Measurements from ENCODE around the gene EFNA2. TPM values are rescaled to one million over a fixed set of nuclear protein-coding genes. Genes with fewer than 3 reads are reported as not detected.
A peak's percentile ranks its signal among the peaks of the same experiment; 100 is the strongest.

EFNA2 gene
- total RNA-seq, 1 experiment from 2014 or later: not detected

DNA sequence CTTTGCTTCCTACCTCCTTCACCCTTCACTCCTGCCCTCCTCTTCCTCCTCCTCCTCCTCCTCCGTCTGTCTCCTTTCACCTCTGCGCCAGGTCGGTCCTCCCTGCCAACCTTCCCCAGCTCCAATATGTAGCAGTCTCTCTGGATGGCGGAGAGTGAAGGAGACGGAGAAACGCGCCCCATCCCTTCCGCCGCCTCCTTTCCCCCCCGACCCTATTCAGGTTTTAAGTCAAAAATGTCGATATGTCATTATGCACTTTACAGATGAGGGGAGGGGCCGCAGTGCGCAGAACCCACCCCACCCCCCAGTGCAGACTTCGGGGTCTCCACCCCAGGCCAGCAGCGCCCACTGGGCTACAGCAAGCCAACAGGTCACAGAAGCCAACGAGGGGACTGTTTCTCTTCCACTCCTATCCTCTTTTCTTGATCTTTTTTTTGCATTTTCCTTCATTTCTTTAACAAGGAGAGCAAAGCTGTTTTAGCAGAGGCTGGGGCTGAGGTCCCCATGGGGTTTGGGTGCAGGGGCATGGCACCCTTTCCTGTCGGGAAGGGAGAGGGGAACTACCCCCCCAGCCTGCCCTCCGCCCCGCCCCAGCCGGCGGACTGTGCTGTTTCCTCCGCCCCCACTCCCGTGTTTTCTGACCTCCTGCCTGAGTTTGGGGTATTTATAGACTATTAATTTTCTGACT is 28.1 kb upstream of the EFNA2 start:
- Histone ChIP-seq H3K79me2 (ENCODE audit: low read length) (peaks cover 9% of the 10 kb centered on the region; the same call in 1 of the 2 replicates), H3K4me1 (ENCODE audit: low read length) (peaks cover 90% of the 10 kb centered on the region), H3K9me2 (replicated peaks; ENCODE audit: insufficient read depth, low read length) (no peaks in the 10 kb centered on the region), H3K9me3 (ENCODE audit: low read length) (no peaks in the 10 kb centered on the region), H3K4me3 (ENCODE audit: low read length) (peak overlapping the region; percentile 68), H2AFZ (ENCODE audit: low read length) (no peak overlapping the region), H3K27ac (ENCODE audit: low read length) (peak overlapping the region; percentile 92), H3K9ac (ENCODE audit: low read length) (peak overlapping the region; percentile 81), H3K36me3 (ENCODE audit: insufficient read depth, low read length) (peaks cover 23% of the 10 kb centered on the region), H3K27me3 (ENCODE audit: low read length) (no peaks in the 10 kb centered on the region), H4K20me1 (ENCODE audit: insufficient read depth, low read depth, low read length) (peaks cover 25% of the 10 kb centered on the region), H3K4me2 (ENCODE audit: low read depth, low read length, poor library complexity, severe bottlenecking) (peak overlapping the region; percentile 94)
- peak; percentile 58 for DNase-seq

GRCh38 chr19:1258163-1258492 is 27.5 kb upstream of the EFNA2 start:
- Histone ChIP-seq H3K79me2 (ENCODE audit: low read length) (peaks cover 8% of the 10 kb centered on the region; the same call in 1 of the 2 replicates), H4K20me1 (ENCODE audit: insufficient read depth, low read depth, low read length) (peaks cover 25% of the 10 kb centered on the region), H3K9me3 (ENCODE audit: low read length) (no peaks in the 10 kb centered on the region), H3K9me2 (replicated peaks; ENCODE audit: insufficient read depth, low read length) (no peaks in the 10 kb centered on the region), H3K27me3 (ENCODE audit: low read length) (no peaks in the 10 kb centered on the region), H3K27ac (ENCODE audit: low read length) (peak overlapping the region; percentile 92), H3K4me3 (ENCODE audit: low read length) (peak overlapping the region; percentile 68; the same call in 1 of the 2 replicates), H3K36me3 (ENCODE audit: insufficient read depth, low read length) (peaks cover 23% of the 10 kb centered on the region), H3K4me1 (ENCODE audit: low read length) (peaks cover 90% of the 10 kb centered on the region), H2AFZ (ENCODE audit: low read length) (no peak overlapping the region), H3K9ac (ENCODE audit: low read length) (peak overlapping the region; percentile 81), H3K4me2 (ENCODE audit: low read depth, low read length, poor library complexity, severe bottlenecking) (peak overlapping the region; percentile 94)
- no peak for DNase-seq

GRCh38 chr19:1258707-1259205 is 26.9 kb upstream of the EFNA2 start:
- H3K9me3 ChIP-seq (ENCODE audit: low read length): no peaks in the 10 kb centered on the region
- DNase-seq: peak; percentile 73
- H3K4me3 ChIP-seq (ENCODE audit: low read length): peak overlapping the region; percentile 68
- H3K27me3 ChIP-seq (ENCODE audit: low read length): no peaks in the 10 kb centered on the region
- H3K9me2 ChIP-seq (replicated peaks; ENCODE audit: insufficient read depth, low read length): no peaks in the 10 kb centered on the region
- peaks cover 18% of the 10 kb centered on the region for H4K20me1 ChIP-seq (ENCODE audit: insufficient read depth, low read depth, low read length)
- no peak overlapping the region for H2AFZ ChIP-seq (ENCODE audit: low read length)
- H3K79me2 ChIP-seq (ENCODE audit: low read length): peaks cover 2% of the 10 kb centered on the region; the same call in 1 of the 2 replicates
- H3K36me3 ChIP-seq (ENCODE audit: insufficient read depth, low read length): peaks cover 16% of the 10 kb centered on the region
- peak overlapping the region; percentile 94 for H3K4me2 ChIP-seq (ENCODE audit: low read depth, low read length, poor library complexity, severe bottlenecking)
- H3K9ac ChIP-seq (ENCODE audit: low read length): peak overlapping the region; percentile 81
- peak overlapping the region; percentile 92 for H3K27ac ChIP-seq (ENCODE audit: low read length)
- H3K4me1 ChIP-seq (ENCODE audit: low read length): peaks cover 88% of the 10 kb centered on the region

DNA sequence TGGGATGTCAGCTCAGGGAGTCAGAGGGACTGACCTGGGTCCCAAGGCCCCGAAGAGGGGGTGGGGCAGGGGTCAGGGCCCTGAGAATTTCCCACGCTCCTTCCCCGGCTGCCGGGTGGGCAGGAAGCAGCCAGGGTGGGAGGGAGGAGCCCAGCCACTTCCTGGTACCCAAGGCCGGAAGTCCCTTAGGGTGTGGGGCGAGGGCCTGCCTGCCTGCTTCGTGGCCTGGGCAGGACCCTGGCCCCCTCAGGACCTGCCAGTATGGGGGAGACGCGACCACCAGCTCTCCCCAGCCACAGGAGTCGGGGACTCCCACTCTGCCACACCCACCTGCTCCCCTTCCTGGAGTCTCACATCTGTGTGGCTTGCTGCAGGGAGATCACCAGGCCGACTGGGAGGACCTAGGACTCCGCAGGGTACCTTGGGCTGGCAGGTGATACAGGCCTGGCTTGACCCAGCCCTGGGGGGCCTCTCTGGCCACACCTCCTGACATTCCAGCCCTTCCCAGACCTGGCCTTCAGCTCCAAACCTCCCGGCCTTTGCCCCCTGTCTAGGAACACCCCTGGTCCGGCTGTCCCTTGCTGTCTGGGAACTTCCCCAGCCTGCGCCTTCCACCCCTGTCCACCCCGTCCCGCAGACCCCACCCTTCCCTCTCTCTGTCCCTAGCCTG is 26.3 kb upstream of the EFNA2 start:
- Histone ChIP-seq H3K27me3 (ENCODE audit: low read length) (no peaks in the 10 kb centered on the region), H3K27ac (ENCODE audit: low read length) (peak overlapping the region; percentile 92), H3K4me2 (ENCODE audit: low read depth, low read length, poor library complexity, severe bottlenecking) (peak overlapping the region; percentile 94), H3K4me3 (ENCODE audit: low read length) (peak overlapping the region; percentile 68), H4K20me1 (ENCODE audit: insufficient read depth, low read depth, low read length) (peaks cover 14% of the 10 kb centered on the region), H3K36me3 (ENCODE audit: insufficient read depth, low read length) (peaks cover 12% of the 10 kb centered on the region), H3K79me2 (ENCODE audit: low read length) (no peaks in the 10 kb centered on the region), H2AFZ (ENCODE audit: low read length) (no peak overlapping the region), H3K9me3 (ENCODE audit: low read length) (no peaks in the 10 kb centered on the region), H3K9ac (ENCODE audit: low read length) (peak overlapping the region; percentile 81), H3K4me1 (ENCODE audit: low read length) (peaks cover 84% of the 10 kb centered on the region), H3K9me2 (replicated peaks; ENCODE audit: insufficient read depth, low read length) (no peaks in the 10 kb centered on the region)
- DNase-seq: peak; percentile 88

DNA sequence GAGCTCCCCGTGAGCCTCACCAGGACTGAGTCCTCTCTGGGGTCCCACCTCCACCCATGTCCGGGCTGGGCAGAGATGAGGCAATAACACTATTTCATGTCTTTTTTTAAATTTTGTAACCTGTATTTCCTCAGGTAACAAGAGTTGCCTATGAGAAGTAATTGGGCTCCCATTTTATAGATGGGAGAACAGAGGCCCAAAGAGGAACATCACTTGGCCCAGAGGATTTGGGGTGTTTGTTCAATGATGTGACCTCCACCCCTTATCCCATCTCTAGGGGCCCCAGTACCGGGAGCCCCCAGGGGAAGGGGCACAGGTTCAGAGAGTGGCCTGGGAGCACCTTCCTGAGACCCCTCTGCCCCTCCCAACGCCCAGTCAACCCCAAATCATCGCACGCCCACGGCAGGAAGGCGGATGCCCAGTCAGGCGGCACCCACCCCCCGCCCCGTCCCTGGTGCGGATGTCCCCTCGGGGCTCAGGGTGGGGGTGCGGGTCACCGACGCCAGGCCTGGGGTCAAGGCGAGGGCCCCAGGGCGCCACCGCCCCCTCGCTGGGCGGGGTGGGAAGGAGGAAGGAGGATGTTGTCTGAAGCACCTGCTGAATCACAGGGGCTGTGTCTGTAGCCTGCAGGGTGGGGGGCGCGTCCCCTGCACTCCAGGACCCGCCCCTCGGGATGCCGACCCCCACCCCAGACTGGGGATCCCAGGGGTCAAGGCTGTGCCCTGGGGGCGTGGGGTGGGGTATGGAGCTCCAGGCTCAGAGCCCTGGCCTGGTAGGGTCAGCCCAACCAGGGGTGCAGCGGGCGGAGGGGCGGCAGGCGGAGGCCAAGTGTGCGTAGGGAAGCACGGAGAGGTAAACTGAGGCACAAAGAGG is 25.6 kb upstream of the EFNA2 start:
- peak overlapping the region; percentile 94 for H3K4me2 ChIP-seq (ENCODE audit: low read depth, low read length, poor library complexity, severe bottlenecking)
- H3K9me2 ChIP-seq (replicated peaks; ENCODE audit: insufficient read depth, low read length): no peaks in the 10 kb centered on the region
- H3K27ac ChIP-seq (ENCODE audit: low read length): peak overlapping the region; percentile 92
- peak; percentile 77 for DNase-seq
- no peaks in the 10 kb centered on the region for H3K9me3 ChIP-seq (ENCODE audit: low read length)
- H3K9ac ChIP-seq (ENCODE audit: low read length): peak overlapping the region; percentile 81
- H3K4me3 ChIP-seq (ENCODE audit: low read length): peak overlapping the region; percentile 68
- no peaks in the 10 kb centered on the region for H3K27me3 ChIP-seq (ENCODE audit: low read length)
- H3K36me3 ChIP-seq (ENCODE audit: insufficient read depth, low read length): peaks cover 5% of the 10 kb centered on the region; the same call in 1 of the 2 replicates
- H3K4me1 ChIP-seq (ENCODE audit: low read length): peaks cover 84% of the 10 kb centered on the region
- H3K79me2 ChIP-seq (ENCODE audit: low read length): no peaks in the 10 kb centered on the region
- H2AFZ ChIP-seq (ENCODE audit: low read length): no peak overlapping the region
- H4K20me1 ChIP-seq (ENCODE audit: insufficient read depth, low read depth, low read length): peaks cover 7% of the 10 kb centered on the region; the same call in 1 of the 2 replicates

DNA sequence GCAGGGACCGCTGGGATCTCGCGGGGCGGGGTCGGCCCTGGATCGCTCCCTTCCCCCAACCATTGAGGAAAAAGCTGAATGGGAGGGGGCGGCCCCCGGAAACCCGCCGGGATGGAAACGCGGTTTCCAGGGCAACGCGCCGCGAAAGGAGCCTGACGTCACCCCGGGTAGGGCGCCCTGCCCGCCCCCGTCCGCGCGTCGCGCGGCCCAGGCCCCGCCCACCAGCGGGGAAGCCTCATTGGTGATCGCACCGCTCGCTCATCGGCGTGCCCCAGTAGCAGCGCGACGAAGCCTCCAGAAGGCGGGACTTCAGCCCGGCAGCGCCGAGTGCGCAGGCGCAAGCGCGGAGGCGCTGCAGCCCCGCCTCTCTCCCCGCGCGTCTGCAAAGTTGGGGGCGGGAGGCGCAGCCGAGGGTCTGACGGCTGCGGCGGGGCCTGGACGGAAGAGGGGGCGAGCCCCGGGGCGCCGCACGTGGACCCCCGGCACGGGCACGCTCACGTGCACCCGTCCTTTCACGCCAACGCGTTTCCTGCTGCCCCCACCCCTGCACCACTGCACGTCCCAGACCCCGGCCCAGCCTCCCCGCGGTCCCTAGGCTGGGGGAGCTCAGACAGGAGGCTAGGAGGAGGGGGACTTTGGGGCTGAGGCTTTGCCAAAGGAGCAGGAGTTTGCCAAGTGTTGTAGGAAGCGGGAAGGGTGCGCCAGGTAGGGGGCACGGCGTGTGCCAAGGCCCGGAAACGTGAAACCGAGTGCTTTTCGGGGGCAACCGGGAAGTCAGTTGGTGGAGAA is 24.7 kb upstream of the EFNA2 start:
- Histone ChIP-seq H3K79me2 (ENCODE audit: low read length) (no peaks in the 10 kb centered on the region), H3K27ac (ENCODE audit: low read length) (peak overlapping the region; percentile 92), H2AFZ (ENCODE audit: low read length) (no peak overlapping the region), H3K9me3 (ENCODE audit: low read length) (no peaks in the 10 kb centered on the region), H3K9me2 (replicated peaks; ENCODE audit: insufficient read depth, low read length) (no peaks in the 10 kb centered on the region), H3K4me3 (ENCODE audit: low read length) (peak overlapping the region; percentile 79), H3K4me2 (ENCODE audit: low read depth, low read length, poor library complexity, severe bottlenecking) (peak overlapping the region; percentile 94), H3K36me3 (ENCODE audit: insufficient read depth, low read length) (no peaks in the 10 kb centered on the region), H3K9ac (ENCODE audit: low read length) (peak overlapping the region; percentile 84), H4K20me1 (ENCODE audit: insufficient read depth, low read depth, low read length) (no peaks in the 10 kb centered on the region; the same call in 1 of the 2 replicates), H3K27me3 (ENCODE audit: low read length) (no peaks in the 10 kb centered on the region), H3K4me1 (ENCODE audit: low read length) (peaks cover 84% of the 10 kb centered on the region)
- peak; percentile 98 for DNase-seq

DNA sequence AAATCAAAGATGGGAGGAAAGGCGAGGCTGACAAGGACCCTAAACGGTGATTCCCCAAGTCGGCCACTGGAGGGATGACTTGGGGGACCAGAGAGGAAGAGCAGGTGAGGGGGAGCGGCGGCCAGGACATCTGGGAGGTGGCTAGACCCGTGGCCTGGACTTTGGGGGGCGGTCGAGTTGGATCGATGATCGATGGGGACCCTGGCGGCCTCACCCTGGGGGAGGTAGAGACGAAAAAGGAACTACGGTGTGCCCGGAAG is 24.2 kb upstream of the EFNA2 start:
- peak; percentile 85 for DNase-seq
- H4K20me1 ChIP-seq (ENCODE audit: insufficient read depth, low read depth, low read length): no peaks in the 10 kb centered on the region; the same call in 1 of the 2 replicates
- no peaks in the 10 kb centered on the region for H3K36me3 ChIP-seq (ENCODE audit: insufficient read depth, low read length)
- H3K79me2 ChIP-seq (ENCODE audit: low read length): no peaks in the 10 kb centered on the region
- no peaks in the 10 kb centered on the region for H3K27me3 ChIP-seq (ENCODE audit: low read length)
- H2AFZ ChIP-seq (ENCODE audit: low read length): no peak overlapping the region
- H3K9me2 ChIP-seq (replicated peaks; ENCODE audit: insufficient read depth, low read length): no peaks in the 10 kb centered on the region
- H3K4me3 ChIP-seq (ENCODE audit: low read length): peak overlapping the region; percentile 79
- H3K9me3 ChIP-seq (ENCODE audit: low read length): no peaks in the 10 kb centered on the region
- H3K9ac ChIP-seq (ENCODE audit: low read length): peak overlapping the region; percentile 84
- H3K4me2 ChIP-seq (ENCODE audit: low read depth, low read length, poor library complexity, severe bottlenecking): peak overlapping the region; percentile 84
- peak overlapping the region; percentile 88 for H3K27ac ChIP-seq (ENCODE audit: low read length)
- peaks cover 85% of the 10 kb centered on the region for H3K4me1 ChIP-seq (ENCODE audit: low read length)

Measured in Karpas-422 (cell line).